ENCODE measurements around the gene KRTAP10-3. TPM values are rescaled to one million over a fixed set of nuclear protein-coding genes. Genes with fewer than 3 reads are reported as not detected.
A peak's percentile ranks its signal among the peaks of the same experiment; 100 is the strongest.
"Not testable (repeated sequence)": the region's sequence is repeated elsewhere in the genome, so short reads cannot be mapped to it uniquely, and the experiment has no call there.

The KRTAP10-3 gene
- total and polyA plus RNA-seq, 3 experiments from 2014 or later: not detected

DNA sequence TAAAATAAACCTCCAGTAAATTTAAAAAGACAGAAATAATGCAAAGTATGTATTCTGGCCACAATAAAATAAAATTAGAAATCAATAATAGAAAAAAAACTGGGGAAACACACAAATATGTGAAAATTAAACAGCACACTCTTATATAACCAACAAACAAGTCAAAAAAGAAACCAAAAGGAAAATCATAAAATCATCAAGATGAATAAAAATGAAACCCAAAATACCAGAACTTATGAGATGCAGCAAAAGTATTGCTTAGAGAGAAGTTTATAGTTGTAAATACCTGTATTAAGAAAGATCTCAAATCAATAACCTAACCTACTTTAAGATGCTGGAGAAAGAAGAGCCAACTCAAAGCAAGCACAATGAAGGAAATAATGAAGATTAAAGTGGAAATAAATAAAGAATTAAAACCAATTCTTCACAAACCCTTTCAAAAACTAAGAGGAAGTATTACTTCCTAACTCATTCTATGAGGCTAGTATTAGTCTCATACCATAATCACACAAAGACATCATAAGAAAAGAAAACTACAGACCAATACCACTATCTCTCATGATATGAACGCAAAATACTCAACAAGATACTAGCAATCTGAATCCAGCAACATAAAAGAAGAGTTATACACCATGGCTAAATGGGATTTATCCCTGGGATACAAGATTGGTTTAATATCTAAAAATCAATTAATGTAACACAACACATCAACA, 6.4 kb upstream of the KRTAP10-3 start:
- POLR2A ChIA-PET: no interaction called here
- Histone ChIP-seq H3K27me3 (ENCODE audit: insufficient read depth, low read length, poor library complexity, severe bottlenecking) (no peaks in the 10 kb centered on the region), H3K27ac (ENCODE audit: low read depth, low read length) (no peak overlapping the region), H3K4me1 (ENCODE audit: insufficient read depth, low read length) (peaks cover 5% of the 10 kb centered on the region), H3K36me3 (ENCODE audit: insufficient read depth, low read length) (no peaks in the 10 kb centered on the region), H3K4me3 (ENCODE audit: low read length) (no peak overlapping the region), H3K9me3 (ENCODE audit: low read length) (no peaks in the 10 kb centered on the region)
- CTCF ChIA-PET: no interaction called here
- H3K4me1 Mint-ChIP-seq: peaks cover 10 to 14% (median 14%) of the 10 kb centered on the region in 3 donors
- H3K36me3 Mint-ChIP-seq: peaks cover 1 to 25% (median 4%) of the 10 kb centered on the region in 3 donors
- peaks cover 5 to 25% (median 21%) of the 10 kb centered on the region in 5 donors for H3K9me3 Mint-ChIP-seq
- peaks cover 4 to 7% of the 10 kb centered on the region in 2 donors for H3K27me3 Mint-ChIP-seq
- H3K27ac Mint-ChIP-seq: peak overlapping the region in 6 of 8 donors; percentile 5 to 79 (median 52)
- peak overlapping the region in 6 of 7 donors; percentile 7 to 53 (median 26) for H3K4me3 Mint-ChIP-seq
- DNase-seq: no peak

DNA sequence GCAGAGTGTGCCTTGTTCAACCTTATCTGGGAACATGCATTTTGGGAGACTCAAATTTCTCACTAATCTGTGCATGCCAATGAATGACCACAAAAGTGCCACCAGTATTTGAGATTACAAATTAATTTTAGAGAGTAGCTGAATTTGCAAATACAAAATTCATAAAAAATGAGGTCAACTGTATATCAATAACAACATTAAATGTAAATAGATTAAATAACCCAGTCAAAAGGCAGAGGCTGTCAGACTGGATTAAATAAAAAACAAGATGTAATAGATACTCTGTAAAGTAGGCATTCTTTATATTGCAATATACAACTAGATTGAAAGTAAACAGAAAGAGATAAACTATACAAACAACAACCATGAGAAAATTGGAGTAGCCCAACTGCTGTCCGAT, 5.5 kb upstream of the KRTAP10-3 start:
- H3K36me3 ChIP-seq (ENCODE audit: insufficient read depth, low read length): no peaks in the 10 kb centered on the region
- Mint-ChIP-seq H3K4me1 (peaks cover 10 to 14% (median 14%) of the 10 kb centered on the region in 3 donors), H3K36me3 (peaks cover 1 to 32% (median 4%) of the 10 kb centered on the region in 3 donors), H3K27ac (peak overlapping the region in 1 of 8 donors; percentile 57), H3K9me3 (peaks cover 5 to 29% (median 21%) of the 10 kb centered on the region in 5 donors), H3K27me3 (peaks cover 0 to 2% of the 10 kb centered on the region in 2 donors), H3K4me3 (no peak overlapping the region)
- no peaks in the 10 kb centered on the region for H3K27me3 ChIP-seq (ENCODE audit: insufficient read depth, low read length, poor library complexity, severe bottlenecking)
- H3K4me1 ChIP-seq (ENCODE audit: insufficient read depth, low read length): peaks cover 5% of the 10 kb centered on the region
- no peak overlapping the region for H3K4me3 ChIP-seq (ENCODE audit: low read length)
- H3K9me3 ChIP-seq (ENCODE audit: low read length): peaks cover 4% of the 10 kb centered on the region
- ChIA-PET POLR2A (no interaction called here), CTCF (interaction anchor here (1.2 kb wide), 1 partner anchor 53 kb away, joined by 3 read pairs; no protein-coding TSS in a partner anchor)
- no peak for DNase-seq
- no peak overlapping the region for H3K27ac ChIP-seq (ENCODE audit: low read depth, low read length)

- H3K27me3 Mint-ChIP-seq; CTCF ChIA-PET; H3K4me1 Mint-ChIP-seq; H3K4me1 ChIP-seq (ENCODE audit: insufficient read depth, low read length); DNase-seq; POLR2A ChIA-PET; H3K4me3 ChIP-seq (ENCODE audit: low read length); H3K9me3 ChIP-seq (ENCODE audit: low read length); H3K4me3 Mint-ChIP-seq; H3K27me3 ChIP-seq (ENCODE audit: insufficient read depth, low read length, poor library complexity, severe bottlenecking); H3K27ac Mint-ChIP-seq; H3K36me3 ChIP-seq (ENCODE audit: insufficient read depth, low read length); H3K27ac ChIP-seq (ENCODE audit: low read depth, low read length): not testable (repeated sequence)
- H3K36me3 Mint-ChIP-seq: peaks cover 1 to 38% (median 4%) of the 10 kb centered on the region in 3 donors
- peaks cover 6 to 37% (median 22%) of the 10 kb centered on the region in 5 donors for H3K9me3 Mint-ChIP-seq
These were observed 293 bp downstream of the KRTAP10-3 start for GRCh38 chr21:44558329-44558675.

DNA sequence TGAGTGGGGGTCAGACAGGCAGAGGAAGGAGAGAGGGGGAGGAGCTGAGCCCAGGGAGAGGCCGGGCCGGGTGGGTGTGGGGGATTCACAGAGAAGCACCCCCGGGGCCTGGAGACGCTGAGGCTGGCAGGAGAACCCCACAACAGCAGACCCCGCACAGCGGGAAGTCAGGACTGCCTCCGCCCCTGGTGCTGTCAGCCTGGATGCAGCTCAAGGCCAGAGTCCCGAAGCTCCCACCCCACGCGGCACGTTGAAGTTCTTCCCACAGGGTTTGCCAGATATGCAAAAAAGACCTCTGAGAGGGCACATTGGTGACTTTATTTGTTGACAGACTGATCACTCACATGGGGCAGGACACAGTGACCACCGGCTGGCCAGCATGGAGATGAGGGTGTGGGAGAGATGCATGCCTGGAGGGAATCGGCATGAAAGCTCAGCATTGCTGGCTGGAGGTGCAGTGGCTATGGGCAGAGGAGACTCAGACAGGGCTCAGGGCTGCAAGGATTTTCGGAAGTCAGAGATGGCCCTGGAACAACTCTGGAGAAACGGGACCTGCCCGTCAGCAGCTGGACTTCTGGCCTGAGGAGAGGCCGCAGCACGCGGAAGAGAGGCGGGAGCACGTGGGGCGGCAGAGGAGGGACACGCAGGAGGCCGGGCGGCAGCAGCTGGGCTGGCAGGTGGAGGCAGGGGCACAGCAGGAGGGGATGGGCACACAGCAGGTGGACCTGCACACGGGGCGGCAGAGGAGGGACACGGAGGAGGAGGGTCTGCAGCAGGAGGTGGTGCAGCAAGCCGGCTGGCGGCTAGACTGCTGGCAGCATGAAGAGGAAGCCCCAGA, 885 bp downstream of the KRTAP10-3 start:
- Mint-ChIP-seq H3K27ac (peak overlapping the region in 1 of 8 donors; percentile 92), H3K4me1 (no peaks in the 10 kb centered on the region), H3K27me3 (peaks cover 2 to 8% of the 10 kb centered on the region in 2 donors), H3K36me3 (peaks cover 1 to 43% (median 4%) of the 10 kb centered on the region in 3 donors), H3K4me3 (no peak overlapping the region), H3K9me3 (peaks cover 9 to 41% (median 20%) of the 10 kb centered on the region in 5 donors)
- Histone ChIP-seq H3K4me1 (ENCODE audit: insufficient read depth, low read length) (no peaks in the 10 kb centered on the region), H3K27ac (ENCODE audit: low read depth, low read length) (no peak overlapping the region), H3K9me3 (ENCODE audit: low read length) (peaks cover 4% of the 10 kb centered on the region), H3K36me3 (ENCODE audit: insufficient read depth, low read length) (no peaks in the 10 kb centered on the region), H3K27me3 (ENCODE audit: insufficient read depth, low read length, poor library complexity, severe bottlenecking) (no peaks in the 10 kb centered on the region), H3K4me3 (ENCODE audit: low read length) (no peak overlapping the region)
- CTCF ChIA-PET: interaction anchor here (0.9 kb wide), 1 partner anchor 185 kb away, joined by 4 read pairs; no protein-coding TSS in a partner anchor
- DNase-seq: no peak
- POLR2A ChIA-PET: no interaction called here

- Mint-ChIP-seq H3K36me3 (peaks cover 0 to 36% (median 1%) of the 10 kb centered on the region in 3 donors), H3K4me1 (no peaks in the 10 kb centered on the region), H3K27ac (no peak overlapping the region), H3K4me3 (no peak overlapping the region), H3K9me3 (peaks cover 9 to 32% (median 15%) of the 10 kb centered on the region in 5 donors), H3K27me3 (peaks cover 2 to 8% of the 10 kb centered on the region in 2 donors)
- no peaks in the 10 kb centered on the region for H3K4me1 ChIP-seq (ENCODE audit: insufficient read depth, low read length)
- H3K36me3 ChIP-seq (ENCODE audit: insufficient read depth, low read length): no peaks in the 10 kb centered on the region
- DNase-seq: no peak
- no peaks in the 10 kb centered on the region for H3K27me3 ChIP-seq (ENCODE audit: insufficient read depth, low read length, poor library complexity, severe bottlenecking)
- H3K9me3 ChIP-seq (ENCODE audit: low read length): peaks cover 4% of the 10 kb centered on the region
- no peak overlapping the region for H3K4me3 ChIP-seq (ENCODE audit: low read length)
- no peak overlapping the region for H3K27ac ChIP-seq (ENCODE audit: low read depth, low read length)
- POLR2A ChIA-PET: no interaction called here
- CTCF ChIA-PET: interaction anchor here (0.9 kb wide), 1 partner anchor 186 kb away, joined by 4 read pairs; no protein-coding TSS in a partner anchor
These were observed 1.7 kb downstream of the KRTAP10-3 start for GRCh38 chr21:44556879-44557278.

GRCh38 chr21:44555200-44555875, 3.3 kb downstream of the KRTAP10-3 start:
- CTCF ChIA-PET: no interaction called here
- no peak for DNase-seq
- Histone ChIP-seq H3K4me3 (ENCODE audit: low read length) (no peak overlapping the region), H3K4me1 (ENCODE audit: insufficient read depth, low read length) (no peaks in the 10 kb centered on the region), H3K9me3 (ENCODE audit: low read length) (peaks cover 4% of the 10 kb centered on the region), H3K36me3 (ENCODE audit: insufficient read depth, low read length) (no peaks in the 10 kb centered on the region), H3K27me3 (ENCODE audit: insufficient read depth, low read length, poor library complexity, severe bottlenecking) (no peaks in the 10 kb centered on the region), H3K27ac (ENCODE audit: low read depth, low read length) (no peak overlapping the region)
- POLR2A ChIA-PET: no interaction called here
- H3K4me1 Mint-ChIP-seq: no peaks in the 10 kb centered on the region
- peaks cover 0 to 24% (median 0%) of the 10 kb centered on the region in 3 donors for H3K36me3 Mint-ChIP-seq
- peaks cover 2 to 19% (median 8%) of the 10 kb centered on the region in 5 donors for H3K9me3 Mint-ChIP-seq
- no peak overlapping the region for H3K27ac Mint-ChIP-seq
- H3K27me3 Mint-ChIP-seq: peaks cover 3 to 8% of the 10 kb centered on the region in 2 donors
- no peak overlapping the region for H3K4me3 Mint-ChIP-seq

GRCh38 chr21:44552681-44553080, 5.9 kb downstream of the KRTAP10-3 start:
- POLR2A ChIA-PET: no interaction called here
- peaks cover 1 to 8% of the 10 kb centered on the region in 2 donors for H3K27me3 Mint-ChIP-seq
- peaks cover 9% of the 10 kb centered on the region for H3K4me1 ChIP-seq (ENCODE audit: insufficient read depth, low read length)
- H3K9me3 ChIP-seq (ENCODE audit: low read length): no peaks in the 10 kb centered on the region
- no peaks in the 10 kb centered on the region for H3K27me3 ChIP-seq (ENCODE audit: insufficient read depth, low read length, poor library complexity, severe bottlenecking)
- no peak overlapping the region for H3K4me3 Mint-ChIP-seq
- no peak for DNase-seq
- no peaks in the 10 kb centered on the region for H3K36me3 ChIP-seq (ENCODE audit: insufficient read depth, low read length)
- H3K36me3 Mint-ChIP-seq: peaks cover under 1 to 20% (median 4%) of the 10 kb centered on the region in 3 donors
- H3K27ac ChIP-seq (ENCODE audit: low read depth, low read length): no peak overlapping the region
- H3K4me3 ChIP-seq (ENCODE audit: low read length): no peak overlapping the region
- CTCF ChIA-PET: no interaction called here
- H3K9me3 Mint-ChIP-seq: peaks cover 4 to 14% (median 7%) of the 10 kb centered on the region in 5 donors
- H3K27ac Mint-ChIP-seq: peak overlapping the region in 1 of 8 donors; percentile 55
- peaks cover 14 to 19% (median 18%) of the 10 kb centered on the region in 3 donors for H3K4me1 Mint-ChIP-seq
